ENCODE measurements around the gene HRH2.
A peak's percentile ranks its signal among the peaks of the same experiment; 100 is the strongest.

GRCh38 chr5:175696139-175696854 is 38.4 kb downstream of the HRH2 start:
- peak; percentile 80 for TF ChIP-seq CTCF (IDR thresholded peaks at IDR 0.05; ENCODE audit: low read length)
- no peak for TF ChIP-seq EZH2 (IDR thresholded peaks at IDR 0.05; ENCODE audit: borderline replicate concordance, low read length)

Measured in OCI-LY1 (cell line).